Tibial artery (tissue), 4 donors: ENCODE measurements around the gene HPN.

ENCODE experiments used
- DNase-seq, 2 donors: peaks; one replicate each; pipeline ENCODE4 v3.0.0-alpha.2; 2019
- H3K27ac ChIP-seq, 2 donors: fragments of 200-600 bp; sonication (generic) in 1 of 2; 1 replicate in 1 of 2; 2 replicates in 1 of 2; pipeline ENCODE4 v1.5.1; 2018 to 2019; ENCODE audit warnings: mild to moderate bottlenecking in 1 of 2
- H3K27me3 ChIP-seq, 2 donors: fragments of 200-600 bp; sonication (generic) in 1 of 2; one replicate each; pipeline versions ENCODE4 v1.5.1 to v1.6.0; 2016 to 2019
- H3K36me3 ChIP-seq, 3 donors: fragments of 200-600 bp; sonication (generic) in 2 of 3; one replicate each; pipeline ENCODE4 v1.5.1; 2016 to 2019; ENCODE audit warnings: mild to moderate bottlenecking in 2 of 3
- H3K4me1 ChIP-seq, 4 donors: fragments of 200-600 bp; sonication (generic) in 2 of 4; 1 replicate in 3 of 4; 2 replicates in 1 of 4; pipeline ENCODE4 v1.5.1; 2016 to 2019
- H3K4me3 ChIP-seq, 2 donors: fragments of 200-600 bp; sonication (generic) in 1 of 2; 1 replicate in 1 of 2; 2 replicates in 1 of 2; pipeline ENCODE4 v1.5.1; 2018 to 2019; ENCODE audit warnings: mild to moderate bottlenecking in 2 of 2
- H3K9me3 ChIP-seq, 3 donors: fragments of 200-600 bp; sonication (generic) in 1 of 3; one replicate each; pipeline ENCODE4 v1.5.1; 2016 to 2019
- intact Hi-C: fragments of 100-400 bp; cut with DNase I; formaldehyde crosslinking; loops from one replicate; pipeline ENCODE4 v1.15.0; 2023; ENCODE audit warnings: low total_unique reads
- TF ChIP-seq, protein P1 (sequence below), 2 experiments: fragments of 200-600 bp in 1 of 2; fragments of 450-650 bp in 1 of 2; IDR thresholded peaks; one replicate each; pipeline ENCODE4 v1.5.1; 2017 to 2019; ENCODE audit warnings: antibody characterized with exemption in 2 of 2, mild to moderate bottlenecking in 1 of 2, moderate library complexity in 1 of 2

HPN gene

GRCh38 chr19:35023428-35023827, 18.1 kb upstream of the HPN start:
- Histone ChIP-seq H3K27ac (no peak overlapping the region), H3K27me3 (no peaks in the 10 kb centered on the region), H3K36me3 (peaks cover 66 to 100% (median 90%) of the 10 kb centered on the region in 3 donors), H3K4me1 (no peaks in the 10 kb centered on the region), H3K4me3 (no peak overlapping the region), H3K9me3 (no peaks in the 10 kb centered on the region)
- peak in 1 of 2 donors; percentile 58 for DNase-seq
- TF ChIP-seq, protein P1, sequence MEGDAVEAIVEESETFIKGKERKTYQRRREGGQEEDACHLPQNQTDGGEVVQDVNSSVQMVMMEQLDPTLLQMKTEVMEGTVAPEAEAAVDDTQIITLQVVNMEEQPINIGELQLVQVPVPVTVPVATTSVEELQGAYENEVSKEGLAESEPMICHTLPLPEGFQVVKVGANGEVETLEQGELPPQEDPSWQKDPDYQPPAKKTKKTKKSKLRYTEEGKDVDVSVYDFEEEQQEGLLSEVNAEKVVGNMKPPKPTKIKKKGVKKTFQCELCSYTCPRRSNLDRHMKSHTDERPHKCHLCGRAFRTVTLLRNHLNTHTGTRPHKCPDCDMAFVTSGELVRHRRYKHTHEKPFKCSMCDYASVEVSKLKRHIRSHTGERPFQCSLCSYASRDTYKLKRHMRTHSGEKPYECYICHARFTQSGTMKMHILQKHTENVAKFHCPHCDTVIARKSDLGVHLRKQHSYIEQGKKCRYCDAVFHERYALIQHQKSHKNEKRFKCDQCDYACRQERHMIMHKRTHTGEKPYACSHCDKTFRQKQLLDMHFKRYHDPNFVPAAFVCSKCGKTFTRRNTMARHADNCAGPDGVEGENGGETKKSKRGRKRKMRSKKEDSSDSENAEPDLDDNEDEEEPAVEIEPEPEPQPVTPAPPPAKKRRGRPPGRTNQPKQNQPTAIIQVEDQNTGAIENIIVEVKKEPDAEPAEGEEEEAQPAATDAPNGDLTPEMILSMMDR (IDR thresholded peaks at IDR 0.05): no peak
- intact Hi-C loops: no loop called here

DNA sequence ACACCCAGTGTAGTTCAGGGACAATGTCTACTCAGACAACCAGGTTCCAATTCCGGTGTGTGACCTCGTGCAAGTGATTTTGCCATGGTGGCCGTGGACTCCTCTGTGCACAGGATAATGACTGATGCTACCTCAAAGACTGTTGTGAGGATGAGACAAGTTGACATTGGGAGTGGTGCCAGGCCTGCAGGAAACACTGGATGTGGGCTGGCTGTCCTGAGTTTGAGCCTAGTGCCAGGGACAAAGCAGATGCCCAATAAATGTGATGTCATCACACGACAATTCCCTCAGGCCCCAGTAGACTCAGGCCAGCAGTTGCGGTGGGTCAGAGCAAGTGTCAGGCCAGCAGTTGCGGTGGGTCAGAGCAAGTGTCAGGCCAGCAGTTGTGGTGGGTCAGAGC, 17.4 kb upstream of the HPN start:
- intact Hi-C loops: no loop called here
- no peak overlapping the region for H3K27ac ChIP-seq
- DNase-seq: no peak
- TF ChIP-seq, protein P1 (IDR thresholded peaks at IDR 0.05): no peak
- no peaks in the 10 kb centered on the region for H3K4me1 ChIP-seq
- H3K27me3 ChIP-seq: no peaks in the 10 kb centered on the region
- H3K4me3 ChIP-seq: no peak overlapping the region
- peaks cover 60 to 93% (median 84%) of the 10 kb centered on the region in 3 donors for H3K36me3 ChIP-seq
- H3K9me3 ChIP-seq: no peaks in the 10 kb centered on the region

DNA sequence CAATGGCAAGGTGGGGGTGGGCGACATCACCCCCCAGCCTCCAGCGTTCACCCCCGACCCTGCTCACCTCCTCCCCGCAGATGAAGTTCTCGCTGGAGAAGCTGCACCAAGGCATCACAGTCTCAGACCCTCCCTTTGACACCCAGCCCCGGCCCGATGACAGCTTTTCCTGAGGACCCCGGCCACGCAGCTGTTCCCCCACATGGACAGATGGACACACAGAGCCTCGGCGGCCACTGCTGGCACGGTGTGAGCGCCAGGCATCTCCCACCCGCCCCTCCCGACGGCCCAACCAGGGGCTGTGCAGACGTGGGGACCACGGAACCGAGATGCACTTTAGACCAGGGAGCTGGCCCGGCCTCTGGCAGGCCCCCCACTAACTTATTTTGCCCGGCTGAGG, 15.6 kb upstream of the HPN start:
- Histone ChIP-seq H3K4me3 (no peak overlapping the region), H3K4me1 (peaks cover 0 to 12% (median 7%) of the 10 kb centered on the region in 4 donors), H3K27ac (no peak overlapping the region), H3K9me3 (no peaks in the 10 kb centered on the region), H3K36me3 (peaks cover 41 to 74% (median 65%) of the 10 kb centered on the region in 3 donors), H3K27me3 (no peaks in the 10 kb centered on the region)
- TF ChIP-seq, protein P1 (IDR thresholded peaks at IDR 0.05): no peak
- no peak for DNase-seq
- intact Hi-C loops: no loop called here

GRCh38 chr19:35026418-35026817, 15.1 kb upstream of the HPN start:
- Histone ChIP-seq H3K9me3 (no peaks in the 10 kb centered on the region), H3K4me1 (peaks cover 0 to 16% (median 9%) of the 10 kb centered on the region in 4 donors), H3K27ac (no peak overlapping the region), H3K4me3 (no peak overlapping the region), H3K36me3 (peaks cover 36 to 70% (median 60%) of the 10 kb centered on the region in 3 donors), H3K27me3 (no peaks in the 10 kb centered on the region)
- intact Hi-C loops: no loop called here
- DNase-seq: no peak
- TF ChIP-seq, protein P1 (IDR thresholded peaks at IDR 0.05): no peak

DNA sequence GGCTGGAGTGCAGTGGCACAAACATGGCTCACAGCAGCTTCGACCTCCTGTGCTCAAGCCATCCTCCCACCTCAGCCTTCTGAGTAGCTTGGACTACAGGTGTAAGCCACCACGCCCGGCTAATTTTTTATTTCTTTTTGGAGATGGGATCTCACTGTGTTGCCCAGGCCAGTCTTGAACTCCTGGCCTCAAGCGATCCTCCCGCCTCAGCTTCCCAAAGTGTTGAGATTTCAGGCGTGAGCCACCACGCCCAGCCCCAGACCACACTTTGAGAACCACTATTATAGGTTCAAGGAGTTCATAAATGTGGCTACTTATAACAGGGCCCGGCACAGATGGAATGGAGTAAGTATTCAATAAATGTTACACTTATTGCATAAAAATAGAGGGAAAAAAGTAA, 14.5 kb upstream of the HPN start:
- Histone ChIP-seq H3K36me3 (peaks cover 32 to 64% (median 55%) of the 10 kb centered on the region in 3 donors), H3K27ac (no peak overlapping the region), H3K4me1 (peaks cover 0 to 21% (median 11%) of the 10 kb centered on the region in 4 donors), H3K9me3 (no peaks in the 10 kb centered on the region), H3K27me3 (no peaks in the 10 kb centered on the region), H3K4me3 (no peak overlapping the region)
- intact Hi-C loops: no loop called here
- TF ChIP-seq, protein P1 (IDR thresholded peaks at IDR 0.05): no peak
- DNase-seq: no peak
